Breast epithelium (tissue), 4 donors: ENCODE measurements around the gene LAMB4. TPM values are rescaled to one million over a fixed set of nuclear protein-coding genes. Genes with fewer than 3 reads are reported as not detected.

Source experiments
- DNase-seq, 2 donors: peaks; one replicate each; pipeline ENCODE4 v3.0.0-alpha.2; 2019; ENCODE audit warnings: low spot score in 2 of 2
- H3K27ac ChIP-seq, 2 donors: fragments of 200-600 bp; sonication (generic) in 1 of 2; one replicate each; pipeline ENCODE4 v1.5.1; 2016 to 2019; ENCODE audit warnings: mild to moderate bottlenecking in 1 of 2
- H3K27me3 ChIP-seq, 2 donors: fragments of 200-600 bp; sonication (generic) in 1 of 2; one replicate each; pipeline versions ENCODE4 v1.5.1 to v1.6.0; 2017 to 2019; ENCODE audit warnings: control low read depth in 1 of 2, mild to moderate bottlenecking in 1 of 2
- H3K36me3 ChIP-seq: fragments of 200-600 bp; one replicate; pipeline ENCODE4 v1.5.1; 2019
- H3K4me1 ChIP-seq, 2 donors: fragments of 200-600 bp; sonication (generic); one replicate each; pipeline ENCODE4 v1.5.1; 2016 to 2019; ENCODE audit warnings: control low read depth in 1 of 2
- H3K4me3 ChIP-seq, 3 donors: fragments of 200-600 bp; sonication (generic); 1 replicate in 2 of 3; 2 replicates in 1 of 3; pipeline ENCODE4 v1.5.1; 2016 to 2019; ENCODE audit warnings: mild to moderate bottlenecking in 3 of 3, moderate library complexity in 2 of 3
- H3K9me3 ChIP-seq, 2 donors: fragments of 200-600 bp; sonication (generic) in 1 of 2; one replicate each; pipeline ENCODE4 v1.5.1; 2016 to 2019; ENCODE audit warnings: control low read depth in 1 of 2
- CTCF ChIP-seq, 3 donors: fragments of 450-650 bp; IDR thresholded peaks; one replicate each; pipeline ENCODE4 v1.5.1; 2016 to 2017; ENCODE audit warnings: antibody characterized with exemption in 3 of 3, mild to moderate bottlenecking in 3 of 3, moderate library complexity in 3 of 3
- POLR2A ChIP-seq: fragments of 450-650 bp; IDR thresholded peaks from one replicate; pipeline ENCODE4 v1.6.1; 2016; ENCODE audit warnings: antibody characterized with exemption, mild to moderate bottlenecking, moderate library complexity
- POLR2AphosphoS5 ChIP-seq, 3 donors: sonication (generic); formaldehyde crosslinking; IDR thresholded peaks; one replicate each; pipeline ENCODE4 v1.6.1; 2017; ENCODE audit warnings: antibody characterized with exemption in 3 of 3
- intact Hi-C: fragments of 100-400 bp; cut with DNase I; formaldehyde crosslinking; loops from one replicate; pipeline ENCODE4 v1.15.1; 2023; ENCODE audit warnings: low total_unique reads
- total RNA-seq, 3 donors: library from RNA; depleted of rRNA; stranded (reverse); fragments of >200 nt; gene quantifications; one replicate each; pipeline ENCODE4 v1.1.0, GENCODE V29; 2016

LAMB4 gene
- total RNA-seq, 3 donors from 2014 or later = 0.29 to 0.98 (median 0.48) TPM

GRCh38 chr7:108089381-108089780, 40.8 kb downstream of the LAMB4 start:
- H3K4me3 ChIP-seq = no peak overlapping the region

GRCh38 chr7:108088729-108089128, 41.4 kb downstream of the LAMB4 start:
- Histone ChIP-seq H3K27ac (no peak overlapping the region), H3K4me1 (no peaks in the 10 kb centered on the region), H3K36me3 (no peaks in the 10 kb centered on the region), H3K9me3 (no peaks in the 10 kb centered on the region), H3K27me3 (no peaks in the 10 kb centered on the region), H3K4me3 (no peak overlapping the region)
- TF ChIP-seq POLR2A = no peak
- no peak for TF ChIP-seq CTCF (IDR thresholded peaks at IDR 0.05)
- no peak for TF ChIP-seq POLR2AphosphoS5 (IDR thresholded peaks at IDR 0.05)
- DNase-seq = no peak
- intact Hi-C loops = no loop called here

More at GRCh38 chr7:108089381-108089780, 40.8 kb downstream of the LAMB4 start:
- intact Hi-C loops = no loop called here
- no peak overlapping the region for H3K27ac ChIP-seq
- TF ChIP-seq POLR2A (no peak), POLR2AphosphoS5 (IDR thresholded peaks at IDR 0.05) (no peak), CTCF (IDR thresholded peaks at IDR 0.05) (no peak)
- H3K27me3 ChIP-seq = no peaks in the 10 kb centered on the region
- no peak for DNase-seq
- no peaks in the 10 kb centered on the region for H3K4me1 ChIP-seq
- H3K36me3 ChIP-seq = no peaks in the 10 kb centered on the region
- H3K9me3 ChIP-seq = no peaks in the 10 kb centered on the region

DNA sequence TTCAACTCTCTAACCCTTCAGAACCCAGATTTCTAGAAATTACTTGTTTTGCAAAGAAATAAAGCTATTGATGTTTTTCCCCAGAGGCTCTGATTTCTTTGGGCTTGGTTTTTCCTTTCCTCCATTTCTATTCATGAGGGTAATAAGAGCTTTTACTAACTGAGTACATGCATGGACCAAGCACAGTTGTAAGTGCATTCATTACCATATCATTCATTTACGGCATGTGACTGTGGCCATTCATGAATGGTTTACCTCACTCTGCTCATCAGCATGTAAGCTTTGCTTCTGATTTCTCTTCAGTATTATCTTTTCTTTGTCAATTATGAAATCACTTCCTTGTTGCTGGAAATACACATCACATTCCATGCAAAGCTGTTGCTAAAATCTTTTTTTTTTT, 42.4 kb downstream of the LAMB4 start:
- Histone ChIP-seq H3K4me1 (no peaks in the 10 kb centered on the region), H3K4me3 (no peak overlapping the region), H3K9me3 (no peaks in the 10 kb centered on the region), H3K27me3 (no peaks in the 10 kb centered on the region), H3K27ac (no peak overlapping the region), H3K36me3 (no peaks in the 10 kb centered on the region)
- intact Hi-C loops = no loop called here
- DNase-seq = no peak
- TF ChIP-seq POLR2AphosphoS5 (IDR thresholded peaks at IDR 0.05) (no peak), POLR2A (no peak), CTCF (IDR thresholded peaks at IDR 0.05) (no peak)

DNA sequence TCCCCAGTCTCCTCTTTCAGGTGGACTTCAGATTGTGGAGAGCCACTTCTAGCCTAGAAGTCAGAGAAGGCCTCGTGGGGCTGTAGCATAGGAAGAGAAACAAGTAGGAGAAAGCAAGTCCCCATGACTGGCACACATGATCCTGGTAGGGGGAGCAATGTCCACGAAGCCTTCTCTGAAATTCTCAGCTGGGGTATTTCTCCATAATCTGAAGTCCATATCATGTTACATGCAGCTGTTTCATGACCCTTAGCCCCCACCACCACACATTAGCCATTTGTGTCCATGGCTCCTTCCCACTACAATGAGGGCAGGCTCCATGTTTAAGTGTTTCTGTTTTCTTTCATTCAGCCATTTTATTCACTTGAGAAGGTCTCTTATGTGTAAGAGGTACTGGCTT, 43.2 kb downstream of the LAMB4 start:
- Histone ChIP-seq H3K4me1 (no peaks in the 10 kb centered on the region), H3K27me3 (no peaks in the 10 kb centered on the region), H3K36me3 (no peaks in the 10 kb centered on the region), H3K9me3 (no peaks in the 10 kb centered on the region), H3K4me3 (no peak overlapping the region), H3K27ac (no peak overlapping the region)
- DNase-seq = no peak
- intact Hi-C loops = no loop called here
- no peak for TF ChIP-seq POLR2AphosphoS5 (IDR thresholded peaks at IDR 0.05)
- no peak for TF ChIP-seq POLR2A
- no peak for TF ChIP-seq CTCF (IDR thresholded peaks at IDR 0.05)

DNA sequence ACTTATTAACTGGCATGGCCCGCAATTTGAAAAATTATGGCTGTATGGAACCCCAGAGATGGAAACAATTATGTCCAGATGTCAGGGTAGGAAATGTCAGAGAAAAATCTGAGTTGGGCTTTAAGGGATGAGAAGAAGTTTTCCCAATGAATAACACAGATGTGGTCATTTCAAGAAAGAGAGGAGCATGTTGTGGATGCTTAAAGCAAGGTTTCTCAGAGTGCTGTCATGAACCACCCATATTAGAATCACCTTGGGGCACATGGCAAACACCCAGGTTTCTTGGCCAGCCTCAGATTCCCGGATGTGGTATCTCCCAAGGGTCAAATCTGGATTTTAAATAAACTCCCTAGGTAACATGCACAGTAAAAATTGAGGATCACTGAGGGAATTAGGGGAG, 43.6 kb downstream of the LAMB4 start:
- intact Hi-C loops = no loop called here
- TF ChIP-seq CTCF (IDR thresholded peaks at IDR 0.05) (no peak), POLR2AphosphoS5 (IDR thresholded peaks at IDR 0.05) (no peak), POLR2A (no peak)
- no peaks in the 10 kb centered on the region for H3K36me3 ChIP-seq
- H3K9me3 ChIP-seq = peaks cover 0 to 4% of the 10 kb centered on the region in 2 donors
- H3K4me3 ChIP-seq = no peak overlapping the region
- no peak overlapping the region for H3K27ac ChIP-seq
- no peak for DNase-seq
- no peaks in the 10 kb centered on the region for H3K27me3 ChIP-seq
- H3K4me1 ChIP-seq = no peaks in the 10 kb centered on the region
